Astrocyte of the cerebellum (primary cell): ENCODE measurements around the gene PLEKHF1.

ENCODE experiments used
- DNase-seq: peaks from one replicate; pipeline ENCODE4 v3.0.0-alpha.2; 2011; ENCODE audit warnings: low read depth
- H3K4me3 ChIP-seq: 2 replicates; pipeline ENCODE4 v1.5.1; 2011; ENCODE audit warnings: mild to moderate bottlenecking, low read depth, low read length, moderate library complexity
- in situ Hi-C: cut with HindIII; loops from 2 replicates; pipeline ENCODE4 v1.10.0; 2017; ENCODE audit warnings: low sequenced_read_pairs
- TF ChIP-seq, protein P1 (sequence below): IDR thresholded peaks from 2 replicates; pipeline ENCODE4 v1.5.1; 2012; ENCODE audit warnings: low read length, low read depth, moderate library complexity, mild to moderate bottlenecking; ENCODE audit errors: missing control alignments

The PLEKHF1 gene

DNA sequence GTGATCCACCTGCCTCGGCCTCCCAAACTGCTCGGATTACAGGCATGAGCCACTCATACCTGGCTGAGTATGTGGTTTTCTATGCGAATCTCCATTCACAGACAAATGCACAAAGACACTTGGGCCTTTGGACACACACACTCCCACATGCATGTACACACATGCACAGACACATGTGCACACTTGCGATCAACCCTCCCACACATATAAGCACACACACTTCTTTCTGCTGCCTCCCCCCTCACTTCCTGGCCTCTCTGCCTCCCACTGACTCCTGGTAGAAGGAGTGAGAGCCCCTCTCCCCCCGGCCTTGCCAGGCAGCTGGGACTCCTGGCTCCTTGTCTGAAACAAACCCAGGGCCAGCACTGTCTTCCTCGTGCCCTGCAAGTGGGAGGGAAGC lies 29.3 kb upstream of the PLEKHF1 start:
- TF ChIP-seq, protein P1, sequence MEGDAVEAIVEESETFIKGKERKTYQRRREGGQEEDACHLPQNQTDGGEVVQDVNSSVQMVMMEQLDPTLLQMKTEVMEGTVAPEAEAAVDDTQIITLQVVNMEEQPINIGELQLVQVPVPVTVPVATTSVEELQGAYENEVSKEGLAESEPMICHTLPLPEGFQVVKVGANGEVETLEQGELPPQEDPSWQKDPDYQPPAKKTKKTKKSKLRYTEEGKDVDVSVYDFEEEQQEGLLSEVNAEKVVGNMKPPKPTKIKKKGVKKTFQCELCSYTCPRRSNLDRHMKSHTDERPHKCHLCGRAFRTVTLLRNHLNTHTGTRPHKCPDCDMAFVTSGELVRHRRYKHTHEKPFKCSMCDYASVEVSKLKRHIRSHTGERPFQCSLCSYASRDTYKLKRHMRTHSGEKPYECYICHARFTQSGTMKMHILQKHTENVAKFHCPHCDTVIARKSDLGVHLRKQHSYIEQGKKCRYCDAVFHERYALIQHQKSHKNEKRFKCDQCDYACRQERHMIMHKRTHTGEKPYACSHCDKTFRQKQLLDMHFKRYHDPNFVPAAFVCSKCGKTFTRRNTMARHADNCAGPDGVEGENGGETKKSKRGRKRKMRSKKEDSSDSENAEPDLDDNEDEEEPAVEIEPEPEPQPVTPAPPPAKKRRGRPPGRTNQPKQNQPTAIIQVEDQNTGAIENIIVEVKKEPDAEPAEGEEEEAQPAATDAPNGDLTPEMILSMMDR: no peak
- no peak for DNase-seq
- in situ Hi-C loops: no loop called here
- H3K4me3 ChIP-seq: no peak overlapping the region

DNA sequence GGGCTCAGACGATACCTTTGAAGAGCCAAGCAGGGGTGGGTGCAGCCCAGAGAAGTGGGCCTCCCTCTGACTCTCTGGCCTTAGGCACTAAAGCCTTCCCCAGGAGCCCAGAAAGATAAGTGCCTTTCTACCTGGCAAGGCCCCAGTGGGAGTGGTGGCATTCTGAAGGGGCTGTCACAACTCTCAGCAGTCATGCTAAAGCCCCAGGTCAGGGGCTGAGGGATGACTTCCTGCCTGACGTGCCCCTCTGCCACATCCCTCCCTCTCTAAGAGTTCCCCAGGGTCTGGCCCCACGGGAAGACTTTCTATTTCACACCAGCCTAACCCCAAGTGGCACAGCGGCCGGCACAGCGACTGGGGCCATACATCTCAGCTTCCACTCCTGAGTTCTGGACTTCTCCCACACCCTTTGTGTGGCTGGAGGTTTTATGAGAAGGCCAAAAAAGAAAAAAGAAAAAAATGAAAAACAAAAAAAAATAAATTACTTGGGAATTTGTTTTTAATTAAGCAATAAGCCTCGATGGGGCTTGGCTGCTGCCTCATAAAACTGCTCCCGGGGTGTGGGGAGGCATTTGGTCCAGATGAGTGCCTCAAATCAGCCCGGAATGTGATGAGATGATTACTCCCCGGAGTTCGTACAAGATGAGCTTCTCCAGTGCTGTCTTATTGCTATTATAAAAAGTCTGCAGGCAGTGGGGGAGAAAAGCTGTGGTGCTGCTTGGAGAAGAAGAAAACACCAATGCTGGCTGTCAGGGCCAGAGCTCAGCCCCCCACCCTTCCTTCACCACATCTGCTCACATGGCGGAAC lies 28.5 kb upstream of the PLEKHF1 start:
- TF ChIP-seq, protein P1: no peak
- in situ Hi-C loops: no loop called here
- H3K4me3 ChIP-seq: no peak overlapping the region
- DNase-seq: no peak

DNA sequence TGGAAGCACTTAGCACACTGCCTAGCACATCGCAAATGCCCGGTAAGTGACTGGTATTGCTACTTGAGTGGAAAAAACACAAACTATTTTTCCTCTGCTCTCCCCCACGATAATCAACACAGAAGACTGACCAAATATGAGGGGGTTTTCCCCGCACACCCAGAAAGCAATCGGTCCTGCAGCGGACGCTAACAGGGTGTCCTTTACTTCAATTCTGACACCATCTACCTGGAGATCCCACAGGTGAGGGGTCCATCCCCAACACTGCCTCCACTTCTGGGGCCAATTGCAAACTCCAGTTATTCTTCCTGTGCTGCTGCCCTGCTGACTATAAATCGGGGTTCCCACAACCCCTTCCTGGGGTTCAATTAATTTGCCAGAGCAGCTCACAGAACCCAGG lies 26.2 kb upstream of the PLEKHF1 start:
- no peak for DNase-seq
- H3K4me3 ChIP-seq: no peak overlapping the region
- in situ Hi-C loops: no loop called here
- TF ChIP-seq, protein P1: no peak

DNA sequence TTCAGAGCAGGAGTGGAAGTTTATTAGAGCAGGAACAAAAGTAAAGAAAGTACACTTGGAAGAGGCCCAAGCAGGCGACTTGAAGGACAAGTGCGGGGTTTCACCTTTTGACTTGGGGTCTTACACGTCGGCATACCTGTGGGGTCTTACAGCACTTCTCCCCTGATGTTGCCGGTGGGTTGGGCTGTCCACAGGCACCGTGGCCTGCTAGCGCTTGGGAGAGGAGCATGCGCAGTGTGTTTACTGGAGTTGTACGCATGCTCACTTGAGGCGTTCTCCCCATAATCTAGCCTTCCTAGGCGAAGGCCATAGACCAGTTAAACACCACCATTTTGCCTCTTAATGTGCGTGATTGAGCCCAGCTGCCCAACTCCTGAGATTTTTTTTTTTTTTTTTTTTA lies 25.0 kb upstream of the PLEKHF1 start:
- in situ Hi-C loops: no loop called here
- TF ChIP-seq, protein P1: no peak
- no peak overlapping the region for H3K4me3 ChIP-seq
- DNase-seq: no peak

DNA sequence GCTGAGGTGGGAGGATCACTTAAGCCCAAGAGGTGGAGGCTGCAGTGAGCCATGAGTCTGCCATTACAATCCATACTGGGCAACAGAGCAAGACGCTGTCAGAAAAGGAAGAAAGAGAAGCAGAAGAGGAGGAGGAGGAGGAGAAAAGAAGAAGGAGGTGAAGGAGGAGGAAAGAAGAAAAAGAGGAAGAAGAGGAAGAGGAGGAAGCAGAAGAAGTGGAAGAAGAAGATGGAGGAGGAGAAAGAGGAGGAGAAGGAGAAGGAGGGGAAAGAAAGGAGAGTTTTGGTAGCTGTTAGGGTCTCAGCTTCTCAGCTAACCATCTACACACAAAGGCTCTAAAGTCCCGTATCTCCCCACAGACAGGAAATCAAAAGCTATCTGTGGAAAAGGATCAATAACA lies 23.7 kb upstream of the PLEKHF1 start:
- in situ Hi-C loops: no loop called here
- TF ChIP-seq, protein P1: no peak
- no peak for DNase-seq
- H3K4me3 ChIP-seq: no peak overlapping the region

DNA sequence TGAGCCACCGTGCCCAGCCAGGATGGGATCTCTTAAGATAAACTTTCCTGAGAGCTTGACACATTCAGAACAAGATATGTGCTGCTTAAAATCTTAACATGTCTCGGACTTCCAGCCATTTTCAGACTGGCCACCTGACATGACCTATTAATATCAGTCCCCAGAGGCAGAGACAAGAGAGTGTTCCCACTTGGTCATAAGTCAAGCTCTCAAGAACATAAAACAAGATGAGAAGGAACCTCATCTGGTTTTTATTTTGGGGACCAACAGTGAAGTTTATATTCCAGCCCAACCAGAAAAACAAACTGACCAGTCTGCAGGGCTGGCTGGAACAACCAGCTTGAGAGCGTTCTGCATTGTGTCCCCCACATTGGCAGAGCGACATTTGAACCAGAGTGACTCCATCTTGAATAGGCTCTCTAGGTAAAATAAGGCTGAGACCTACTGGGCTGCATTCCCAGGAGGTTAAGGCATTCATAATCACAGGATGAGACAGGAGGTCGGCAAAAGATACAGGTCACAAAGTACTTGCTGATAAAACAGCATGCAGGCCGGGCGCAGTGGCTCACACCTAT lies 21.8 kb upstream of the PLEKHF1 start:
- in situ Hi-C loops: no loop called here
- TF ChIP-seq, protein P1: no peak
- no peak for DNase-seq
- no peak overlapping the region for H3K4me3 ChIP-seq
